T47D (cell line): ENCODE results near the gene ATP1B1.

ENCODE experiments used
- DNase-seq, 2 experiments: peaks; one replicate each; pipeline versions ENCODE4 v3.0.0 to v3.0.0-alpha.2; 2011 to 2012; ENCODE audit warnings: low read depth in 1 of 2, low spot score in 1 of 2
- JUND ChIP-seq: IDR thresholded peaks from 2 replicates; pipeline ENCODE4 v1.6.1; 2012; ENCODE audit warnings: low read depth
- in situ Hi-C: cut with HindIII; loops from 2 replicates; pipeline ENCODE4 v1.10.0; 2016; ENCODE audit warnings: low sequenced_read_pairs, low pct_unique_long_range_greater_than_20kb

ATP1B1 gene

DNA sequence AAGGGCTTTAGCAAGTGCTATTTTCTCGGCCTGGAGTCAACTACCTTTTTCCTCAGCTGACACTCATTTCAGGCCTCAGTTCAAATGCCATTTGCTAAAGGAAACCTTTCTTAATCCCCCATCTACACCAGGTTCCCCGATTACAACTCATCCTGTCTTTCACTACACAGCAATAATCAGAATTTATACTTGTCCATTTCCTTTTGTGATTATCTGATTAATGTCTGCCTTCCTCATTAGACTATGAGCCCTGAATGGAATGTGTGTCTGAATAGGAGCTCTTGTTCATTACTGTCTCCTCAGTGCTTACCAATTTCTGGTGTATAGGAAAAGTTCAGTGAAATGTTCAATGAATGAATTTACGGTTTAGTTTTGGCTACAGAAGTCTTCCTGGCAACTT lies 36.9 kb downstream of the ATP1B1 start:
- no peak for DNase-seq
- no peak for TF ChIP-seq JUND
- in situ Hi-C loops, result no loop called here

GRCh38 chr1:169143984-169144383 lies 37.5 kb downstream of the ATP1B1 start:
- TF ChIP-seq JUND, result no peak
- in situ Hi-C loops, result no loop called here
- no peak for DNase-seq

GRCh38 chr1:169144941-169145626 lies 38.6 kb downstream of the ATP1B1 start:
- no peak for TF ChIP-seq JUND
- no peak for DNase-seq
- in situ Hi-C loops, result no loop called here

DNA sequence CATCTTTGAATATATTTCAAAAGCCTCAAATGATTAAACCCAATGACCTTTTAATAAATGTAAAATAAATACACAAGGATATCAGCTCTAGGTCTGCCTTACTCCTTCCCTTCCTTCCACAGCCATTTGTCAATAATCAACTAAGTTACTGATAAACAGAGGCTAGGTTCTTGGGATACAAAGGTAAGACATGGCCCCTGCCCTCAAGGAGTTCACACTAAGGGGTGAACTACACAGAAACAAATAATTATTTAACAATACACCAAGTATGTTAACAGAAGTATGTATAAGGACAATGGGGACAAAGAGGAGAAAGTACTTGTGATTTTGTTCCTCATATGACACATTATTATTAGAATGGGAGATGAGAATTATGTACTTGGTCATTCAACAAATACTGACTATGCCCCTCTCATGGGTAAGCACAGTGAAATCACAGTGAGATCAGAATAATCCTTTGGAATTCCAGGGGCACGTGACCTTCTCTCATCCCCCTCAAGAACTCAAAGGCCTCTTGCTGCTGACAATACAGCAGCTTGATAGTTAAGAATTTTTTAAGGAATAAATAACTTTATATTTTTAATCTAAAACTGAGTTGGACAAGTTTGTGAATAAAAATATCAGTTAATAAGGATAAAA lies 40.2 kb downstream of the ATP1B1 start:
- in situ Hi-C loops, result no loop called here
- no peak for TF ChIP-seq JUND
- no peak for DNase-seq

GRCh38 chr1:169148472-169149252 lies 42.2 kb downstream of the ATP1B1 start:
- DNase-seq, result no peak
- in situ Hi-C loops, result no loop called here
- TF ChIP-seq JUND, result no peak

- no peak for TF ChIP-seq JUND
- DNase-seq, result no peak
- in situ Hi-C loops, result no loop called here
Observed at GRCh38 chr1:169149555-169150286, 43.2 kb downstream of the ATP1B1 start.

DNA sequence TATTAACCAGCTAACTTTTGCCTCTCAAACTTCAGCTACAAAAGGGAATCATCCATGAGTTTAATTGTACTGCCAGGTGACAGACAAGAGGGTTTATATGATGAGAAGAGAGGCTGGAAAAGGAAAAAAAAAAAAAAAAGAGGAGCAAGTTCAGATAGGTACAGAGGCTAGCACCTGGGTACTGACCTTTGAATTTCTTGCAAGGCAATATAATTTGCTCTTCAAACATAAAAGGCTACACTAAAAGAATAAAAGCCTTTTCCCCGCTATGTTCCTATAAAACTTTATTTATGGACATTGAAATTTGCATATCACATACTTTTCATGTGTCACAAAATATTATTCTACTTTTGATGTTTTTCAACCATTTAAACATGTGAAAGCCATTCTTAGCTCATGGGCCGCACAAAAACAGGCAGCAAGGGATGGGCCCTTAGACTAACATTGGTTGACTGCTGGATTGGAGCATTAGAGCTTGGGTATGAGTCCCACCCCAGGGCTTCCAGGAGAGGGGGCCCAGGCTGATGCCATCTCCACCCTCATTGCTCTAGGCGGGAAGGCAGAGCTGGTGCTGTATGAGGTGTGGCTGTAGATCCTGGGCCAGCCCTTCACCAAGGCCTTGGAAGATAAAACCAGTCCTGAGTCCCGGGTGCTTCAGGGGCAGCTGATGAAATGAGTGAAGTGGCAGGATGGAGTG lies 44.3 kb downstream of the ATP1B1 start:
- no peak for TF ChIP-seq JUND
- DNase-seq, result no peak
- in situ Hi-C loops, result no loop called here

- in situ Hi-C loops, result no loop called here
- DNase-seq, result no peak
- TF ChIP-seq JUND, result no peak
Observed at GRCh38 chr1:169151338-169151837, 44.9 kb downstream of the ATP1B1 start.

DNA sequence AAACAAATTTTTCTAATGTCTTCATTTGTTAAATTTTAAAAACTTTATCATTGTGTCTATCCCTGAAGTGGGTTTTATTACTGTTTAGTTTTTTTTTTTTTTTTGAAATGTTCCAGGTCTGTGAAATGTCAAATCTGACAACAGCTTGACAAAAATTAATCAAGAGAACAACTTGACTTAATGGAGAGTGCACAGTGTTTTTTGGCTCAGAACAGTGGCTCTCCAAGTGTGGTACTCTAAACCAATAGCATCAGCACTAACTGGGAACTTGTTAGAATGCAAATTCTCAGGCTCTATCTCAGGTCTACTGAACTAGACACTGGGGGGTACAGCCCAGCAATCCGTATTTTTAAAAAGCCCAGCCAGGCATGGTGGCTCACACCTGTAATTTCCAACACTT lies 49.2 kb downstream of the ATP1B1 start:
- TF ChIP-seq JUND, result no peak
- no peak for DNase-seq
- in situ Hi-C loops, result no loop called here

DNA sequence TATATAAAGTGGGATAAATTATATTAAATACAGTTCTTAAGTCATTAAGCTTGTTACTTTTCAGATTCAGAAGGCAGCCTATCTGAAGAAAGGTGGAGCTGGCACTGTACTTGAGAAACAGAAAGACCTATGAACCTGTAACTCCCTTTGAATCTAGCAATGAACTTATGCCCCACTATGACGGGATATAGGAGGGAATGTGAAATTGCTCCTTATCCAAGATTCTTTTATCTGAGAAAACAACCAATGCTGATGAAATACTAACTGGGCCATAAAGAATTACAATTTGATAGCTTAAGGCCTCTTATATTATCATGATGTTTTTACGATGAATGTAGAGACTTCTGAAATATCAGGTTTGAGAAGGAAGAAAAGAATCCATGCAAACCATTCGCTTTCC lies 50.1 kb downstream of the ATP1B1 start:
- DNase-seq, result no peak
- in situ Hi-C loops, result no loop called here
- no peak for TF ChIP-seq JUND

DNA sequence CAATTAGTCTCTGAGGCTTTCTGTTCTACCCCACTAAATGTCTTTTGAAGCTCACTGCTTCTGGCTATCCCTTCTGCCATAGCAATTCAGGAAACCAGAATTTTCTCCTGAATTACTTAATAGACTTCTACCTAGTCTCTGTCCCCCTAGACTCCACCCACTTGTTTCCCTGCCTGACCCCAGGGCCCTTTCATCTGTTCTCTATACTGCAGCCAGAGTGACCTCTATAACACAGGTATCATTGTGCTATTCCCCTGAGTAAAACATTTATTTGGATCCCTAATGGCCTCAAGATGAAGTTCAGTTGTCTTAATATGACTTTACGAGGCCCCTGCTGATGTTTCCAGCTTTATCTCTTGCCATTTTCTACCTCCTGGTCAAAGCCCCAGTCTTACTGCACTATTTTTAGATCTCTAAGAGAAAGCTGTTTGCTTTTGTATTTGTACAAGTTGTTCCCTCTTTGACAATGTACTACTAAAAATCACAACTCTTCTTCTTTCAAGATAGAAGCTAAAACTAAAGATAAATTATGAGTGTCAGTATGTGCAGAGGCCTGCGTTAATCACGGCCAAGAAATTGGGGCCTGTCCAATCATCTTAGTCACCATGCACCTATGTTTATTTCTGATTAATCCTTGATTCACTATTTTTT lies 54.5 kb downstream of the ATP1B1 start:
- in situ Hi-C loops, result no loop called here
- DNase-seq, result no peak
- TF ChIP-seq JUND, result no peak
